ENCODE data around the gene GPC5.

DNA sequence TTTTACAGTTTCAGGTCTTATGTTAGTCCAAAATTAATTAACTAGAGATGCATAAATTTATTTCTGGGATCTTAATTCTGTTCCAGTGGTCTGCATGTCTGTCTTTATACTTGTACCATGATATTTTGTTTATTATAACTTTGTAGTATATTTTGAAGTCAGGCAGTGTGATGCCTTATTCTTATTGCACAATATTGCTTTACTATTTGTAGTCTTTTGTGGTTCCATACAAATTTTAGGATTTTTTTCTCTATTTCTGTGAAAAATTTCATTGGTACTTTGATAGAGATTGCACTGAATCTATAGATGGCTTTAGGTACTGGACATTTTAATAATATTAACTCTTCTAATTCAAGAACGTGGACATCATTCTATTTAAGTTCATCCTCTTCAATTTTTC is 304.0 kb downstream of the GPC5 start:
- no peak for TF ChIP-seq YY1 (IDR thresholded peaks at IDR 0.05; ENCODE audit: insufficient read depth, insufficient read length)
- no peak for TF ChIP-seq SUZ12 (IDR thresholded peaks at IDR 0.05; ENCODE audit: extremely low read depth, insufficient read depth, insufficient read length)
